K562 (cell line): ENCODE results near the gene ILKAP. TPM values are rescaled to one million over a fixed set of nuclear protein-coding genes. Genes with fewer than 3 reads are reported as not detected.

Experiments used
- ATAC-seq: fragments of 200-7000 bp; cut with Tn5 transposase; 3 replicates; pipeline ENCODE4 v1.9.1; 2020; ENCODE audit warnings: moderate library complexity
- BruUV-seq: library from RNA; stranded (reverse); fragments of 400-500 nt; replicated peaks from 2 replicates; lab custom pipeline; 2021; lab: Mats Ljungman, UMichigan
- CTCF ChIA-PET: fragments of 300-600 bp; formaldehyde crosslinking; extraction: SDS; loops from one replicate; lab custom pipeline; 2021; ENCODE audit warnings: low intra/inter-chr PET ratio; lab: Yijun Ruan, JAX
- POLR2A ChIA-PET: fragments of 300-600, 350-650 bp; sonication (Branson Sonifier 250); formaldehyde crosslinking; extraction: SDS; loops from one replicate; lab custom pipeline; 2021; ENCODE audit warnings: antibody characterized with exemption, inconsistent platforms; lab: Yijun Ruan, JAX
- DNase-seq, 4 experiments: peaks; one replicate each; pipeline versions ENCODE4 v3.0.0 to v3.0.0-alpha.2; 2011 to 2018; ENCODE audit warnings: low spot score in 3 of 4, mixed read lengths in 3 of 4; ENCODE audit errors: extremely low read depth in 1 of 4
- FAIRE-seq: peaks from 2 replicates; lab custom pipeline; 2011; peaks lifted over from hg19 to GRCh38; lab: Jason Lieb, UNC
- H2AFZ ChIP-seq: 2 replicates; pipeline ENCODE4 v1.6.0; 2011; ENCODE audit warnings: low read depth, low read length, control low read depth, inconsistent platforms
- H3K27ac ChIP-seq: fragments of 200-600 bp; 3 replicates; pipeline ENCODE4 v1.8.0; 2011; ENCODE audit warnings: low read depth, mild to moderate bottlenecking, control low read depth, inconsistent platforms, low read length, moderate library complexity, mixed read lengths; ENCODE audit errors: extremely low read depth
- H3K27me3 ChIP-seq, 2 experiments: fragments of 300-600 bp in 1 of 2; 2 replicates in 1 of 2; 3 replicates in 1 of 2; pipeline versions ENCODE4 v1.6.0 to v1.8.0; 2011; ENCODE audit warnings: inconsistent platforms in 2 of 2, low read length in 2 of 2, mild to moderate bottlenecking in 1 of 2, mixed read lengths in 1 of 2, moderate library complexity in 1 of 2; ENCODE audit not compliant: control insufficient read depth in 2 of 2, insufficient read depth in 2 of 2
- H3K36me3 ChIP-seq: fragments of 300-600 bp; 3 replicates; pipeline ENCODE4 v1.8.0; 2011; ENCODE audit warnings: mild to moderate bottlenecking, low read length, inconsistent platforms; ENCODE audit not compliant: control insufficient read depth, insufficient read depth
- H3K4me1 ChIP-seq, 2 experiments: fragments of 200-600 bp in 1 of 2; replicated peaks in 1 of 2; 2 replicates in 1 of 2; 3 replicates in 1 of 2; pipeline versions ENCODE4 v1.5.1 to v1.8.0; 2011; ENCODE audit warnings: inconsistent platforms in 2 of 2, low read length in 2 of 2, mild to moderate bottlenecking in 1 of 2, mixed read lengths in 1 of 2, moderate library complexity in 1 of 2; ENCODE audit not compliant: control insufficient read depth in 2 of 2, insufficient read depth in 2 of 2
- H3K4me2 ChIP-seq: 2 replicates; pipeline ENCODE4 v1.6.1; 2011; ENCODE audit warnings: low read length, control low read depth, inconsistent platforms, mixed read lengths; ENCODE audit not compliant: insufficient read depth
- H3K4me3 ChIP-seq: fragments of 200-600 bp; sonication (generic), shearing (Covaris generic); 2 replicates; pipeline ENCODE4 v1.5.1; 2016; ENCODE audit warnings: control low read depth, inconsistent platforms
- H3K79me2 ChIP-seq: fragments of 200-600 bp; 3 replicates; pipeline ENCODE4 v1.8.0; 2011; ENCODE audit warnings: low read length, inconsistent platforms; ENCODE audit not compliant: control insufficient read depth, insufficient read depth
- H3K9ac ChIP-seq, 2 experiments: 2 replicates each; pipeline versions ENCODE4 v1.6.0 to v1.6.1; 2011; ENCODE audit warnings: low read depth in 2 of 2, low read length in 2 of 2, control low read depth in 1 of 2, inconsistent platforms in 1 of 2, mild to moderate bottlenecking in 1 of 2, mixed read lengths in 1 of 2; ENCODE audit not compliant: insufficient read depth in 1 of 2
- H3K9me1 ChIP-seq: one replicate; pipeline ENCODE4 v1.6.0; 2011; ENCODE audit warnings: inconsistent platforms, mild to moderate bottlenecking, low read length, moderate library complexity; ENCODE audit not compliant: control insufficient read depth, insufficient read depth
- H3K9me3 ChIP-seq: replicated peaks from 2 replicates; pipeline ENCODE4 v1.5.1; 2011; ENCODE audit warnings: low read depth, low read length, inconsistent platforms; ENCODE audit not compliant: control insufficient read depth, insufficient read depth
- H4K20me1 ChIP-seq: replicated peaks from 2 replicates; pipeline ENCODE4 v1.6.1; 2011; ENCODE audit warnings: low read length, inconsistent platforms, mixed read lengths; ENCODE audit not compliant: control insufficient read depth, insufficient read depth
- ATF1 ChIP-seq, 2 experiments: fragments of 450-650 bp in 1 of 2; IDR thresholded peaks; 2 replicates each; pipeline ENCODE4 v1.6.1; 2016; ENCODE audit warnings: missing compliant biosample characterization in 1 of 2, missing genetic modification characterization in 1 of 2
- BRCA1 ChIP-seq, 2 experiments: fragments of 450-650 bp in 1 of 2; sonication (generic) in 1 of 2; formaldehyde crosslinking in 1 of 2; IDR thresholded peaks; 2 replicates each; pipeline versions ENCODE4 v1.5.0 to v1.6.1; 2017 to 2020; ENCODE audit warnings: mild to moderate bottlenecking in 1 of 2, missing genetic modification reagents in 1 of 2
- BRD4 ChIP-seq: fragments of 200-600 bp; sonication (generic); IDR thresholded peaks from 2 replicates; pipeline ENCODE4 v1.6.1; 2017; ENCODE audit warnings: inconsistent platforms
- HDAC3 ChIP-seq: fragments of 450-650 bp; IDR thresholded peaks from 2 replicates; pipeline ENCODE4 v1.6.1; 2018; ENCODE audit warnings: borderline replicate concordance, mild to moderate bottlenecking, moderate library complexity; ENCODE audit not compliant: partially characterized antibody
- HNRNPK ChIP-seq: fragments of 200-400 bp; formaldehyde crosslinking; IDR thresholded peaks from one replicate; pipeline ENCODE4 v1.6.1; 2018; ENCODE audit warnings: mild to moderate bottlenecking, low read depth, low read length; ENCODE audit not compliant: poor library complexity, severe bottlenecking
- MIER1 ChIP-seq: fragments of 450-650 bp; IDR thresholded peaks from 2 replicates; pipeline ENCODE4 v1.6.1; 2016; ENCODE audit warnings: antibody characterized with exemption, mild to moderate bottlenecking, low read depth
- PTTG1 ChIP-seq: fragments of 450-650 bp; IDR thresholded peaks from 2 replicates; pipeline ENCODE4 v1.6.1; 2016; ENCODE audit warnings: low read depth, mild to moderate bottlenecking, missing genetic modification characterization, missing compliant biosample characterization
- SMAD4 ChIP-seq: fragments of 250-450 bp; sonication (Bioruptor Pico); conservative IDR thresholded peaks from 2 replicates; pipeline ENCODE4 v1.8.0; 2021; ENCODE audit warnings: inconsistent platforms, mild to moderate bottlenecking, moderate library complexity
- SUPT5H ChIP-seq: fragments of 450-650 bp; IDR thresholded peaks from 2 replicates; pipeline ENCODE4 v1.6.1; 2016
- ZC3H4 ChIP-seq: sonication (generic); formaldehyde crosslinking; IDR thresholded peaks from 2 replicates; pipeline ENCODE4 v1.9.0; 2021; ENCODE audit warnings: missing genetic modification reagents, borderline replicate concordance
- ZEB2 ChIP-seq: fragments of 450-650 bp; IDR thresholded peaks from 2 replicates; pipeline ENCODE4 v1.6.1; 2016
- ZNF79 ChIP-seq: fragments of 250-450 bp; sonication (Bioruptor Pico); IDR thresholded peaks from 2 replicates; pipeline ENCODE4 v1.4.0; 2020; ENCODE audit warnings: low read depth, mild to moderate bottlenecking, moderate library complexity
- WGBS: fragments of 100-300 bp; shearing (Covaris generic); methylation state at CpG from one replicate; pipeline ENCODE4 v1.1.6; 2016; ENCODE audit warnings: low coverage, mixed read lengths; ENCODE audit not compliant: insufficient coverage; ENCODE audit errors: missing lambda C conversion rate; 5-methylcytosine and 5-hydroxymethylcytosine counted together
- in situ Hi-C: fragments of 300-500 bp; cut with MboI; formaldehyde crosslinking; loops from 4 replicates; pipeline ENCODE4 v1.15.0; 2018; ENCODE audit warnings: inconsistent platforms, mixed read lengths
- intact Hi-C: fragments of 100-400 bp; cut with micrococcal nuclease; formaldehyde crosslinking; loops from 2 replicates; pipeline ENCODE4 v1.14.2; 2022
- polyA plus RNA-seq, 8 experiments: library from polyadenylated mRNA; depleted of rRNA in 4 of 8; stranded (reverse) in 5 of 8; unstranded in 3 of 8; fragments of >200 nt; fragmentation: Nextera tagmentation in 2 of 8; fragmentation: Illumina TruSeq in 1 of 8; extraction: Ambion mirVana in 2 of 8; extraction: Trizol in 1 of 8; gene quantifications; 2 replicates each; pipeline versions ENCODE4 v1.2.1 to v1.2.3, GENCODE V29; 2011 to 2014; ENCODE audit warnings: inconsistent platforms in 1 of 8, missing spikeins in 1 of 8
- total RNA-seq, 7 experiments: library from RNA; depleted of rRNA in 6 of 7; stranded (reverse); fragments of >200 nt in 6 of 7; fragmentation: Illumina TruSeq in 2 of 7; extraction: Trizol in 2 of 7; gene quantifications; 2 replicates each; pipeline versions ENCODE4 v1.2.1 to v1.2.3, GENCODE V29; 2011 to 2021; ENCODE audit warnings: low replicate concordance in 1 of 7
- TF ChIP-seq, protein P1 (sequence below): sonication (generic); IDR thresholded peaks from 2 replicates; pipeline ENCODE4 v1.6.1; 2016
- TF ChIP-seq, protein P2 (sequence below): fragments of 250-450 bp; sonication (Bioruptor Pico); IDR thresholded peaks from 2 replicates; pipeline ENCODE4 v1.4.0; 2020
- TF ChIP-seq, protein P3 (sequence below): fragments of 450-650 bp; formaldehyde crosslinking; IDR thresholded peaks from 2 replicates; pipeline ENCODE4 v1.4.0; 2022; ENCODE audit warnings: missing genetic modification characterization
- TF ChIP-seq, protein P4 (sequence below): fragments of 250-450 bp; sonication (Bioruptor Pico); IDR thresholded peaks from 2 replicates; pipeline ENCODE4 v1.8.0; 2021; ENCODE audit warnings: moderate library complexity, mild to moderate bottlenecking, inconsistent platforms
- TF ChIP-seq, protein P5 (sequence below): fragments of 200-800 bp; sonication (Bioruptor generic); IDR thresholded peaks from 2 replicates; pipeline ENCODE4 v1.6.1; 2017; ENCODE audit warnings: missing genetic modification characterization, missing compliant biosample characterization

Gene ILKAP
- total and polyA plus RNA-seq, 9 of the 15 experiments (the other 6 are each of a cell fraction or from before 2014, with no cell fraction given) = 3.1 to 43.9 (median 20.7) TPM

DNA sequence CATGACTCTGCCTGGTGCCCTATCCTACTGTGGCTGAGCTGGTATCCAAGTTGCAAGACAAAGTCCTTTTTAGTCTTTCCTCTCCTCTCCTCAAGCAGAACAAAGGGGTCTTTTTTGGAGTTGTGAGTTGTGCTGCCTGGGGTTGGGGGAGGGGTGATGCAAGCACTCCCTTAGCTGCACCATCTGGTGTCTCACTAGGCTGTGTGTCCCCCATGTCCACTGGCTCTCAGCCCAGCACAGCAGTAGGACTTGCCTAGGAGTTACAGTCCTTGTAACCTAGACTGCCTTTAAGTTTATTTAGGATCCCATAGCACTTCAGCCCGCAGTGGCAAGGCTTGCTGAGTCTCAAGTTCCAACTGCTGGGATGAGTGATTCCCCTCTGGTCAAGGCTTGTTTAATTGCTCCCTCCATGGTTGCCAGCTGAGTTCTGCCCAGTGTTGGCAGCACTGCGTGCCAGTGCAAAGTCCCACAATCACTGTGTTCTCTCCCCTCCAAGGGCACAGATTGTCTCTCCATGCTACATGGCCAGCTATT, 13.2 kb upstream of the ILKAP start:
- H4K20me1 ChIP-seq = no peaks in the 10 kb centered on the region
- CTCF ChIA-PET = no interaction called here
- TF ChIP-seq HDAC3 = no peak
- TF ChIP-seq, protein P1, sequence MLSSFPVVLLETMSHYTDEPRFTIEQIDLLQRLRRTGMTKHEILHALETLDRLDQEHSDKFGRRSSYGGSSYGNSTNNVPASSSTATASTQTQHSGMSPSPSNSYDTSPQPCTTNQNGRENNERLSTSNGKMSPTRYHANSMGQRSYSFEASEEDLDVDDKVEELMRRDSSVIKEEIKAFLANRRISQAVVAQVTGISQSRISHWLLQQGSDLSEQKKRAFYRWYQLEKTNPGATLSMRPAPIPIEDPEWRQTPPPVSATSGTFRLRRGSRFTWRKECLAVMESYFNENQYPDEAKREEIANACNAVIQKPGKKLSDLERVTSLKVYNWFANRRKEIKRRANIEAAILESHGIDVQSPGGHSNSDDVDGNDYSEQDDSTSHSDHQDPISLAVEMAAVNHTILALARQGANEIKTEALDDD = no peak
- TF ChIP-seq, protein P2, sequence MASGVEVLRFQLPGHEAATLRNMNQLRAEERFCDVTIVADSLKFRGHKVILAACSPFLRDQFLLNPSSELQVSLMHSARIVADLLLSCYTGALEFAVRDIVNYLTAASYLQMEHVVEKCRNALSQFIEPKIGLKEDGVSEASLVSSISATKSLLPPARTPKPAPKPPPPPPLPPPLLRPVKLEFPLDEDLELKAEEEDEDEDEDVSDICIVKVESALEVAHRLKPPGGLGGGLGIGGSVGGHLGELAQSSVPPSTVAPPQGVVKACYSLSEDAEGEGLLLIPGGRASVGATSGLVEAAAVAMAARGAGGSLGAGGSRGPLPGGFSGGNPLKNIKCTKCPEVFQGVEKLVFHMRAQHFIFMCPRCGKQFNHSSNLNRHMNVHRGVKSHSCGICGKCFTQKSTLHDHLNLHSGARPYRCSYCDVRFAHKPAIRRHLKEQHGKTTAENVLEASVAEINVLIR (CRISPR knock-in tag) = no peak
- TF ChIP-seq ZNF79 (CRISPR knock-in tag) = no peak
- no peak for TF ChIP-seq MIER1
- TF ChIP-seq PTTG1 (tag) = no peak
- no peak for TF ChIP-seq BRD4
- no peak for TF ChIP-seq BRCA1 (IDR thresholded peaks at IDR 0.05)
- no peak for TF ChIP-seq BRCA1 (CRISPR knock-in tag; IDR thresholded peaks at IDR 0.05)
- TF ChIP-seq ZEB2 = no peak
- TF ChIP-seq, protein P3, sequence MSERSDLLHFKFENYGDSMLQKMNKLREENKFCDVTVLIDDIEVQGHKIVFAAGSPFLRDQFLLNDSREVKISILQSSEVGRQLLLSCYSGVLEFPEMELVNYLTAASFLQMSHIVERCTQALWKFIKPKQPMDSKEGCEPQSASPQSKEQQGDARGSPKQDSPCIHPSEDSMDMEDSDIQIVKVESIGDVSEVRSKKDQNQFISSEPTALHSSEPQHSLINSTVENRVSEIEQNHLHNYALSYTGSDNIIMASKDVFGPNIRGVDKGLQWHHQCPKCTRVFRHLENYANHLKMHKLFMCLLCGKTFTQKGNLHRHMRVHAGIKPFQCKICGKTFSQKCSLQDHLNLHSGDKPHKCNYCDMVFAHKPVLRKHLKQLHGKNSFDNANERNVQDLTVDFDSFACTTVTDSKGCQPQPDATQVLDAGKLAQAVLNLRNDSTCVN = no peak
- no peak for TF ChIP-seq SMAD4 (CRISPR knock-in tag)
- TF ChIP-seq, protein P4, sequence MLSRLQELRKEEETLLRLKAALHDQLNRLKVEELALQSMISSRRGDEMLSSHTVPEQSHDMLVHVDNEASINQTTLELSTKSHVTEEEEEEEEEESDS (CRISPR knock-in tag) = no peak
- TF ChIP-seq ZC3H4 (CRISPR knock-in tag) = no peak
- no peak for TF ChIP-seq ATF1 (CRISPR knock-in tag; IDR thresholded peaks at IDR 0.05)
- TF ChIP-seq ATF1 (tag; IDR thresholded peaks at IDR 0.05) = no peak
- TF ChIP-seq HNRNPK = no peak
- TF ChIP-seq, protein P5, sequence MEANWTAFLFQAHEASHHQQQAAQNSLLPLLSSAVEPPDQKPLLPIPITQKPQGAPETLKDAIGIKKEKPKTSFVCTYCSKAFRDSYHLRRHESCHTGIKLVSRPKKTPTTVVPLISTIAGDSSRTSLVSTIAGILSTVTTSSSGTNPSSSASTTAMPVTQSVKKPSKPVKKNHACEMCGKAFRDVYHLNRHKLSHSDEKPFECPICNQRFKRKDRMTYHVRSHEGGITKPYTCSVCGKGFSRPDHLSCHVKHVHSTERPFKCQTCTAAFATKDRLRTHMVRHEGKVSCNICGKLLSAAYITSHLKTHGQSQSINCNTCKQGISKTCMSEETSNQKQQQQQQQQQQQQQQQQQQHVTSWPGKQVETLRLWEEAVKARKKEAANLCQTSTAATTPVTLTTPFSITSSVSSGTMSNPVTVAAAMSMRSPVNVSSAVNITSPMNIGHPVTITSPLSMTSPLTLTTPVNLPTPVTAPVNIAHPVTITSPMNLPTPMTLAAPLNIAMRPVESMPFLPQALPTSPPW (CRISPR knock-in tag) = no peak
- TF ChIP-seq SUPT5H = no peak
- TF ChIP-seq, all 486 proteins: peak for 0
- no peaks in the 10 kb centered on the region for H3K9me1 ChIP-seq
- no peak for DNase-seq
- POLR2A ChIA-PET = interaction anchor here (0.7 kb wide), 1 partner anchor 9 kb away, joined by 3 read pairs; no protein-coding TSS in a partner anchor
- in situ Hi-C loops (no loop called here), intact Hi-C loops (no loop called here)
- no peaks in the 10 kb centered on the region for H3K27me3 ChIP-seq
- no peak overlapping the region for H2AFZ ChIP-seq
- no peak for FAIRE-seq
- H3K4me3 ChIP-seq = no peak overlapping the region
- peaks cover 0 to 6% of the 10 kb centered on the region in 2 experiments; a peak in 1 of 5 replicates for H3K4me1 ChIP-seq
- WGBS = 11% methylated on average over 2 of the region's 2 CpGs
- no peak overlapping the region for H3K9ac ChIP-seq
- ATAC-seq = no peak
- no peak overlapping the region for H3K4me2 ChIP-seq
- H3K27ac ChIP-seq = no peak overlapping the region
- H3K79me2 ChIP-seq = no peaks in the 10 kb centered on the region
- H3K9me3 ChIP-seq = no peaks in the 10 kb centered on the region
- H3K36me3 ChIP-seq = no peaks in the 10 kb centered on the region
- no TSS peak for BruUV-seq
